Measurements from ENCODE around the gene SF3B6. TPM values are rescaled to one million over a fixed set of nuclear protein-coding genes. Genes with fewer than 3 reads are reported as not detected.

SF3B6 gene
- polyA plus RNA-seq, 2 of the 4 experiments (the other 2 are of a cell fraction) = 244 to 315 TPM

DNA sequence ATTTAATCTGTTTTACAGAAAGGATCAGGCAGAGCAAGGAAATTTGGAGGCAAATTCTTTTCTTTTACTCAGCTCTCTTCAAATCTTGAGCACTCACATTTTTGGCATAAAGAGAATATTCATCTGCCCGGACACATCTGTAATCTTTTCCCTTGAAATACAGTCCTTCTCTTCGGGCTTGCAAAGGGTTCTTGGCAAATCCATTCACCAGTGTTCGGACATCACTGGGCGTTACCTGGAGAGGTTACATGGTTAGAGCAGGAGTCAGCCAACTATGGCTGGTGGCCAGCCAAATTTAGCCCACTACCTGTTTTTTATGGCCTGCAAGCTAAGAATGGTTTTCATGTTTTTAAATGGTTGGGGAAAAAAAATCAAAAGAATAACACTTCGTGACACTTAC lies 44.9 kb upstream of the SF3B6 start:
- POLR2A ChIA-PET = interaction anchor here (1.2 kb wide), 2 partner anchors 10 to 37 kb away, joined by 3 to 4 read pairs; no protein-coding TSS in a partner anchor
- CTCF ChIA-PET = interaction anchor here (1.1 to 8.3 kb wide), 3 partner anchors 13 to 37 kb away, joined by 3 to 75 read pairs (median 4); partner anchors contain the start of gene TP53I3
- Histone ChIP-seq H3K4me1 (peaks cover 24% of the 10 kb centered on the region; the same call in 2 of the 3 replicates), H3K4me2 (no peak overlapping the region), H3K27ac (no peak overlapping the region), H3K4me3 (no peak overlapping the region), H3K9me3 (no peaks in the 10 kb centered on the region)
- ATAC-seq (no peak), DNase-seq (ENCODE audit: low read depth in 1 of 2, low spot score in 1 of 2) (no peak), FAIRE-seq (no peak)
- WGBS (ENCODE audit: missing lambda C conversion rate) = 92% methylated on average over 5 of the region's 5 CpGs
- TF ChIP-seq RFX5 (IDR thresholded peaks at IDR 0.05) (no peak), KDM1A (IDR thresholded peaks at IDR 0.05; ENCODE audit: low read depth) (no peak), KDM5A (IDR thresholded peaks at IDR 0.05) (no peak), MAX (IDR thresholded peaks at IDR 0.05) (no peak), JUNB (IDR thresholded peaks at IDR 0.05) (no peak), FOSL2 (IDR thresholded peaks at IDR 0.05) (no peak), FOSL2 (CRISPR knock-in tag; IDR thresholded peaks at IDR 0.05) (no peak), CHD2 (IDR thresholded peaks at IDR 0.05; ENCODE audit: low read length, partially characterized antibody) (no peak), ESRRA (IDR thresholded peaks at IDR 0.05; ENCODE audit: borderline replicate concordance, low read length) (no peak), FOSB (CRISPR knock-in tag; IDR thresholded peaks at IDR 0.05) (no peak), POLR2AphosphoS2 (conservative IDR thresholded peaks at IDR 0.05; ENCODE audit: low read length) (no peak), GATA3 (IDR thresholded peaks at IDR 0.05; ENCODE audit: borderline replicate concordance) (no peak), NPAS2 (CRISPR knock-in tag; IDR thresholded peaks at IDR 0.05; ENCODE audit: borderline replicate concordance) (no peak), HOXA7 (CRISPR knock-in tag; IDR thresholded peaks at IDR 0.05) (no peak), EP300 (IDR thresholded peaks at IDR 0.05) (no peak)
- TF ChIP-seq, protein P1, sequence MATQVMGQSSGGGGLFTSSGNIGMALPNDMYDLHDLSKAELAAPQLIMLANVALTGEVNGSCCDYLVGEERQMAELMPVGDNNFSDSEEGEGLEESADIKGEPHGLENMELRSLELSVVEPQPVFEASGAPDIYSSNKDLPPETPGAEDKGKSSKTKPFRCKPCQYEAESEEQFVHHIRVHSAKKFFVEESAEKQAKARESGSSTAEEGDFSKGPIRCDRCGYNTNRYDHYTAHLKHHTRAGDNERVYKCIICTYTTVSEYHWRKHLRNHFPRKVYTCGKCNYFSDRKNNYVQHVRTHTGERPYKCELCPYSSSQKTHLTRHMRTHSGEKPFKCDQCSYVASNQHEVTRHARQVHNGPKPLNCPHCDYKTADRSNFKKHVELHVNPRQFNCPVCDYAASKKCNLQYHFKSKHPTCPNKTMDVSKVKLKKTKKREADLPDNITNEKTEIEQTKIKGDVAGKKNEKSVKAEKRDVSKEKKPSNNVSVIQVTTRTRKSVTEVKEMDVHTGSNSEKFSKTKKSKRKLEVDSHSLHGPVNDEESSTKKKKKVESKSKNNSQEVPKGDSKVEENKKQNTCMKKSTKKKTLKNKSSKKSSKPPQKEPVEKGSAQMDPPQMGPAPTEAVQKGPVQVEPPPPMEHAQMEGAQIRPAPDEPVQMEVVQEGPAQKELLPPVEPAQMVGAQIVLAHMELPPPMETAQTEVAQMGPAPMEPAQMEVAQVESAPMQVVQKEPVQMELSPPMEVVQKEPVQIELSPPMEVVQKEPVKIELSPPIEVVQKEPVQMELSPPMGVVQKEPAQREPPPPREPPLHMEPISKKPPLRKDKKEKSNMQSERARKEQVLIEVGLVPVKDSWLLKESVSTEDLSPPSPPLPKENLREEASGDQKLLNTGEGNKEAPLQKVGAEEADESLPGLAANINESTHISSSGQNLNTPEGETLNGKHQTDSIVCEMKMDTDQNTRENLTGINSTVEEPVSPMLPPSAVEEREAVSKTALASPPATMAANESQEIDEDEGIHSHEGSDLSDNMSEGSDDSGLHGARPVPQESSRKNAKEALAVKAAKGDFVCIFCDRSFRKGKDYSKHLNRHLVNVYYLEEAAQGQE (IDR thresholded peaks at IDR 0.05) = no peak

- FAIRE-seq = no peak
- H3K4me1 ChIP-seq = peaks cover 16% of the 10 kb centered on the region; the same call in 2 of the 3 replicates
- DNase-seq (ENCODE audit: low read depth in 1 of 2, low spot score in 1 of 2) = no peak
- WGBS (ENCODE audit: missing lambda C conversion rate) = 48% methylated on average over 1 of the region's 1 CpG
- H3K9me3 ChIP-seq = no peaks in the 10 kb centered on the region
- TF ChIP-seq FOSB (CRISPR knock-in tag; IDR thresholded peaks at IDR 0.05) = no peak
- no peak for TF ChIP-seq HOXB5 (CRISPR knock-in tag; IDR thresholded peaks at IDR 0.05)
- TF ChIP-seq PHF8 (IDR thresholded peaks at IDR 0.05; ENCODE audit: borderline replicate concordance, low read depth) = no peak
- ChIA-PET CTCF (interaction anchor here (0.6 to 8.3 kb wide), 3 partner anchors 12 to 1669 kb away, joined by 3 to 75 read pairs (median 3); partner anchors contain the start of gene TP53I3), POLR2A (interaction anchor here (2.2 kb wide), 1 partner anchor 34 kb away, joined by 13 read pairs; the partner anchor contains the start of gene TP53I3)
- no peak overlapping the region for H3K4me3 ChIP-seq
- no peak overlapping the region for H3K27ac ChIP-seq
- ATAC-seq = no peak
- no peak overlapping the region for H3K4me2 ChIP-seq
Measured at GRCh38 chr2:24117902-24118301, 41.8 kb upstream of the SF3B6 start.

GRCh38 chr2:24115057-24115456 lies 38.9 kb upstream of the SF3B6 start:
- ChIA-PET CTCF (interaction anchor here (1.2 kb wide), 1 partner anchor 31 kb away, joined by 3 read pairs; the partner anchor contains the start of gene TP53I3), POLR2A (interaction anchor here (1.0 kb wide), 1 partner anchor 31 kb away, joined by 4 read pairs; no protein-coding TSS in a partner anchor)
- H3K4me3 ChIP-seq = no peak overlapping the region
- peaks cover 38% of the 10 kb centered on the region for H3K4me1 ChIP-seq
- WGBS (ENCODE audit: missing lambda C conversion rate) = 36% methylated on average over 2 of the region's 2 CpGs
- H3K9me3 ChIP-seq = no peaks in the 10 kb centered on the region
- FAIRE-seq (no peak), ATAC-seq (peak in 1 of 2 experiments; percentile 19; a peak in 1 of 6 replicates), DNase-seq (ENCODE audit: low read depth in 1 of 2, low spot score in 1 of 2) (peak in 1 of 2 experiments; percentile 35)
- peak overlapping the region in 1 of 2 experiments; percentile 8; a peak in 1 of 6 replicates for H3K27ac ChIP-seq
- H3K4me2 ChIP-seq = no peak overlapping the region
- no peak for TF ChIP-seq ATOH8 (CRISPR knock-in tag; IDR thresholded peaks at IDR 0.05; ENCODE audit: low read depth)
- TF ChIP-seq ZFP36 (IDR thresholded peaks at IDR 0.05; ENCODE audit: borderline replicate concordance, partially characterized antibody) = no peak
- TF ChIP-seq CEBPB (IDR thresholded peaks at IDR 0.05) = no peak
- TF ChIP-seq NPAS2 (CRISPR knock-in tag; IDR thresholded peaks at IDR 0.05; ENCODE audit: borderline replicate concordance) = no peak
- no peak for TF ChIP-seq GATA3 (IDR thresholded peaks at IDR 0.05; ENCODE audit: borderline replicate concordance)
- TF ChIP-seq NFE2L2 (conservative IDR thresholded peaks at IDR 0.05; ENCODE audit: low read length) = no peak
- TF ChIP-seq HEYL (CRISPR knock-in tag; IDR thresholded peaks at IDR 0.05) = no peak
